AG04450 (cell line): Measurements from ENCODE around the gene TECTB. TPM values are rescaled to one million over a fixed set of nuclear protein-coding genes. Genes with fewer than 3 reads are reported as not detected.

Source experiments
- CTCF ChIA-PET: fragments of 300-600, 350-600 bp; formaldehyde crosslinking; extraction: SDS; loops from one replicate; lab custom pipeline; 2022; ENCODE audit warnings: antibody characterized with exemption, inconsistent platforms; lab: Charles Lee
- POLR2A ChIA-PET: fragments of 350-600 bp; formaldehyde crosslinking; extraction: SDS; loops from one replicate; lab custom pipeline; 2021; ENCODE audit warnings: antibody characterized with exemption, inconsistent platforms; lab: Yijun Ruan, JAX
- DNase-seq: peaks from one replicate; pipeline ENCODE4 v3.0.0-alpha.2; 2011; ENCODE audit warnings: low read depth, low spot score
- H3K27ac ChIP-seq: one replicate; pipeline ENCODE4 v1.5.1; 2012; ENCODE audit warnings: low read depth, low read length, control low read depth
- H3K27me3 ChIP-seq: one replicate; pipeline ENCODE4 v1.6.0; 2012; ENCODE audit warnings: low read length; ENCODE audit not compliant: control insufficient read depth, insufficient read depth
- H3K4me3 ChIP-seq: 2 replicates; pipeline ENCODE4 v1.5.1; 2011; ENCODE audit warnings: mild to moderate bottlenecking, low read depth, low read length, control low read depth
- H3K9me3 ChIP-seq: 2 replicates; pipeline ENCODE4 v1.5.1; 2012; ENCODE audit warnings: low read length; ENCODE audit not compliant: control insufficient read depth, insufficient read depth
- polyA plus RNA-seq: library from polyadenylated mRNA; depleted of rRNA; stranded (reverse); fragments of >200 nt; gene quantifications from 2 replicates; pipeline ENCODE4 v1.2.3, GENCODE V29; 2011
- TF ChIP-seq, protein P1 (sequence below): IDR thresholded peaks from 2 replicates; pipeline ENCODE4 v1.5.1; 2011; ENCODE audit warnings: low read depth, low read length, control low read depth, inconsistent platforms

The TECTB gene
- polyA plus RNA-seq, 1 experiment: not detected

DNA sequence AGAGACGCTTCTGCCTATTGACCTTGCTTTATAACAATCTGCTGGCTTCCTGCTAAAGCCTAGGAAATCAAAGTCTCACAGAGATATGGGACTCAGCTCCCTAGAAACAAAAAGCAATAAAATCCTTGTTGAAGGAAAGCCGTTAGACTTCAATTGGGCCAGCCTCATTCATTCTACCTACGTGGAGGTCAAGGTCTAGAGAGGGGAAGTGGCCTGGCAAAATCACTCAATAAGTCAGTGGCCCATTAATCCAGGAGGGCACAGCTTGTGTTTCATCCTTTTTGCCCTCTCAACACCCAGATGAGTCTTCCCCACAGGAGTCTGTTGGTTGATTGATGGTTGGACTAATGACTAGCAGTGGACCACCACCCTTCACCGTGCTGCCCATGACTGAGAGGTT, 50.3 kb downstream of the TECTB start:
- no peaks in the 10 kb centered on the region for H3K9me3 ChIP-seq
- H3K27me3 ChIP-seq: no peaks in the 10 kb centered on the region
- DNase-seq: no peak
- no peak overlapping the region for H3K4me3 ChIP-seq
- ChIA-PET CTCF (no interaction called here), POLR2A (no interaction called here)
- TF ChIP-seq, protein P1, sequence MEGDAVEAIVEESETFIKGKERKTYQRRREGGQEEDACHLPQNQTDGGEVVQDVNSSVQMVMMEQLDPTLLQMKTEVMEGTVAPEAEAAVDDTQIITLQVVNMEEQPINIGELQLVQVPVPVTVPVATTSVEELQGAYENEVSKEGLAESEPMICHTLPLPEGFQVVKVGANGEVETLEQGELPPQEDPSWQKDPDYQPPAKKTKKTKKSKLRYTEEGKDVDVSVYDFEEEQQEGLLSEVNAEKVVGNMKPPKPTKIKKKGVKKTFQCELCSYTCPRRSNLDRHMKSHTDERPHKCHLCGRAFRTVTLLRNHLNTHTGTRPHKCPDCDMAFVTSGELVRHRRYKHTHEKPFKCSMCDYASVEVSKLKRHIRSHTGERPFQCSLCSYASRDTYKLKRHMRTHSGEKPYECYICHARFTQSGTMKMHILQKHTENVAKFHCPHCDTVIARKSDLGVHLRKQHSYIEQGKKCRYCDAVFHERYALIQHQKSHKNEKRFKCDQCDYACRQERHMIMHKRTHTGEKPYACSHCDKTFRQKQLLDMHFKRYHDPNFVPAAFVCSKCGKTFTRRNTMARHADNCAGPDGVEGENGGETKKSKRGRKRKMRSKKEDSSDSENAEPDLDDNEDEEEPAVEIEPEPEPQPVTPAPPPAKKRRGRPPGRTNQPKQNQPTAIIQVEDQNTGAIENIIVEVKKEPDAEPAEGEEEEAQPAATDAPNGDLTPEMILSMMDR: no peak
- no peak overlapping the region for H3K27ac ChIP-seq

DNA sequence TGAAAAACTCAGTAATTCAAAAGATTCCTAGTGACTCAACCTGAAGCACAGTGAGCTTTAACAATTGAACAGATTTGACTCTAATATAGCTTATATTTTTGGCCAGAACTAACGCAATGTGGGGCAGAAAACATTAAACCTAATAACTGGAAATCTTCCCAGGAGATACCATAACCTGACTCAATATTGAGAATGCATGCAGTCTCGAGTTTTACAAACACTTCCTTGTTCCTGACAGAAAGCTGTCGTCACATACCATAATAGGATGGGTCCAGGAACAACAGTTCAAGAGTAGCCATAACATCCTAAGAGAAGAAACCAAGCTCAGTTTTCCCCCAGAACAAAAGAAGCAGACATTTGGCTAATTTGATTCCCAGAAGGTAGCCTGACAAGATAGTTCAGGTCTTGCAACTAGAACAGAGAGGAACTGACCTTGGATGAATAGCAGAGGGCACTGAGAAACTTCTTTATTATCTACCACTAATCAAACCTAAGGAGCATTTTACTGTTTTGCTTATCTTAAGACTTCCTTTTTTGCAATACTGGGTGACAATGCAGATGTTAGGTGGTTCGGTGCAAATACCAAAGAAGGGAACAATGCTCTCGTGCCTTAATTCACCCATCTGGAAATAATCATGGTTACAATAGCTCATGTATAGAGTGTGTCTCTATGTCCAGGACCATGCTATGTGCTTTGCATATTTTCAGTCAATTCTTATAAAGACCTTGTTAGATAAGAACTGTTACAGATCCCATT, 52.1 kb downstream of the TECTB start:
- ChIA-PET CTCF (interaction anchor here (0.9 to 1.5 kb wide), 3 partner anchors 16 to 136 kb away, joined by 3 to 4 read pairs (median 3); no protein-coding TSS in a partner anchor), POLR2A (no interaction called here)
- no peak for DNase-seq
- Histone ChIP-seq H3K4me3 (no peak overlapping the region), H3K27ac (no peak overlapping the region), H3K27me3 (no peaks in the 10 kb centered on the region), H3K9me3 (no peaks in the 10 kb centered on the region)
- TF ChIP-seq, protein P1: no peak

DNA sequence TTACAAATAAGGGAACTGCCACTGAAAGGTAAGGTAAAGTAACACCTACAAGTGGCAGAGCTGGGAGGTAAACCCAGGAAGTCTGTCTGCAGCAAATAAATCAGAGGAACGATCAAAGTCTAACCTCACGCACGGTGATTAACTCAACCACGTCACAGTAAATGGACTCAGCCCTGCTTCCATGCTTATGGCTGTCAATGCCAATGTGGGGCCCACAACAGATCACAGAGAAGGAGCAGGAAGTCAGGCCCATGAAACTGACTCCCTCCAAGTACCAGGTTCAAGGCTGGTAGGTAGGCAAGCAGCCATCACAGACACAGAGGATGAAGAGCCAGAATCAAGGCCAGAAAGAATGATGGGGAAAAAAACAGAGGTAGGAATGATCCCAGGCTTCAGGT, 52.7 kb downstream of the TECTB start:
- DNase-seq: no peak
- TF ChIP-seq, protein P1: no peak
- ChIA-PET POLR2A (no interaction called here), CTCF (interaction anchor here (1.5 kb wide), 1 partner anchor 28 kb away, joined by 4 read pairs; no protein-coding TSS in a partner anchor)
- H3K27ac ChIP-seq: no peak overlapping the region
- H3K27me3 ChIP-seq: no peaks in the 10 kb centered on the region
- no peak overlapping the region for H3K4me3 ChIP-seq
- H3K9me3 ChIP-seq: no peaks in the 10 kb centered on the region

DNA sequence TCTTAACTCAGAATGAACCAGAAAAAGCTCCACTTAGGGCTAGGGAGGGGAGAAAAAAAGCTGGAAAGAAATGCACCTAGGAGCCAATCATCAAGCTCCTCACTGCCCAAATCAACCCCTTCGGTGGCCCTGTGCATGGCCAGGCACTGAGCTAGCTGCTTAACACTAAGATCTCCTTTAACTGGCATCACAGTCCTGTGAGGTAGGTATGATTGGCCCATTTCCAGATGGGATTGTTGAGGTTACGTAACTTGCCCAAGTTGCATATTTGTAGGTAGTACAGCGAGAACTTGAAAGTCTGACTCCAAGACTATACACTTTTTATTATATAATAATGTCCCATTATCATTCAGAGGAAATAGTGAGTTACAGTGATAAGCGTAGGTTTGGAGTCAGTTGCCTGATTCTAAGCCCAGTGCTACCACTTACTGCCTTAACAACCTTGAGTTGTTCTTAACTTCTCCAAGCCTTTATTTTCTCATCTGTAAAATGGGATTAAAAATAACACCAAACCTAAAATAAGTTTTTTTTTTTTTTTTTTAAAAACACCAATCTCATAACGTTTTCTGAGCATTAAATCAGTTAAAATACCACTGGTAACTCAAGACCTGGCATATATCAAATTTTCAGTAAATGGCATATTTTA, 53.5 kb downstream of the TECTB start:
- H3K27ac ChIP-seq: no peak overlapping the region
- TF ChIP-seq, protein P1: no peak
- no peaks in the 10 kb centered on the region for H3K9me3 ChIP-seq
- H3K27me3 ChIP-seq: no peaks in the 10 kb centered on the region
- ChIA-PET POLR2A (no interaction called here), CTCF (interaction anchor here (0.7 kb wide), 1 partner anchor 118 kb away, joined by 5 read pairs; no protein-coding TSS in a partner anchor)
- no peak overlapping the region for H3K4me3 ChIP-seq
- DNase-seq: no peak

DNA sequence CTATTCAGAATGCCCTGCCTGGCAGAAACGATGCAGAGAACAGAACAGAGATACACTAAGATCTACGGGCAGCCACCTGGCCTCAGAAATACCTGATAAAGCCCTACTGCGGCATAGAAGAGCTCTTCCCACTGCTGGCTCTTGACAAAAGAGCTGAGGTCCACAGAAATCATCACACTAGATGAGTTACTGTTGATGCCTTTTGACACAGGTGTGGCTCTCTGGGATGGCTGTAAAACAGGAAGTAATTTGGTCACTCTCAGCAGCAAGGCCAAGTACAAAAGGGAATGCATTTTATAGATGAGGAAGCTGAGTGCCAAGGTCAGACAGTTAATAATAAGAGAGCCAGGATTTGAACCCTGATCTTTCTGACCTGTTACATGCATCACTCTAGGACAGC, 55.8 kb downstream of the TECTB start:
- no peaks in the 10 kb centered on the region for H3K27me3 ChIP-seq
- no peak for DNase-seq
- ChIA-PET CTCF (no interaction called here), POLR2A (no interaction called here)
- H3K4me3 ChIP-seq: no peak overlapping the region
- H3K9me3 ChIP-seq: no peaks in the 10 kb centered on the region
- no peak overlapping the region for H3K27ac ChIP-seq
- TF ChIP-seq, protein P1: no peak
